Astrocyte (in vitro differentiated cells and primary cell): ENCODE measurements around the gene SDR42E1. TPM values are rescaled to one million over a fixed set of nuclear protein-coding genes. Genes with fewer than 3 reads are reported as not detected.

ENCODE experiments used
- DNase-seq: peaks from one replicate; pipeline ENCODE4 v3.0.0-alpha.2; 2010; ENCODE audit warnings: low read depth
- FAIRE-seq: peaks from 2 replicates; lab custom pipeline; 2011; peaks lifted over from hg19 to GRCh38; lab: Jason Lieb, UNC
- H2AFZ ChIP-seq: 2 replicates; pipeline ENCODE4 v1.6.0; 2012; ENCODE audit warnings: low read depth, low read length, inconsistent platforms
- H3K27ac ChIP-seq: 2 replicates; pipeline ENCODE4 v1.5.1; 2011; ENCODE audit warnings: low read depth, low read length, inconsistent platforms
- H3K27me3 ChIP-seq: 2 replicates; pipeline ENCODE4 v1.6.0; 2011; ENCODE audit warnings: low read length, inconsistent platforms; ENCODE audit not compliant: insufficient read depth
- H3K36me3 ChIP-seq: 2 replicates; pipeline ENCODE4 v1.5.1; 2011; ENCODE audit warnings: low read length, inconsistent platforms; ENCODE audit not compliant: insufficient read depth
- H3K4me1 ChIP-seq: 2 replicates; pipeline ENCODE4 v1.5.1; 2011; ENCODE audit warnings: low read length, inconsistent platforms; ENCODE audit not compliant: insufficient read depth
- H3K4me2 ChIP-seq: 2 replicates; pipeline ENCODE4 v1.6.0; 2012; ENCODE audit warnings: low read length, inconsistent platforms
- H3K4me3 ChIP-seq: 2 replicates; pipeline ENCODE4 v1.5.1; 2011; ENCODE audit warnings: low read depth, mild to moderate bottlenecking, low read length, inconsistent platforms; ENCODE audit not compliant: insufficient read depth
- H3K79me2 ChIP-seq: 2 replicates; pipeline ENCODE4 v1.6.0; 2012; ENCODE audit warnings: mild to moderate bottlenecking, low read length, inconsistent platforms; ENCODE audit not compliant: insufficient read depth
- H3K9ac ChIP-seq: 2 replicates; pipeline ENCODE4 v1.6.0; 2012; ENCODE audit warnings: mild to moderate bottlenecking, low read length, inconsistent platforms
- H3K9me3 ChIP-seq: 2 replicates; pipeline ENCODE4 v1.5.1; 2012; ENCODE audit warnings: low read depth, mild to moderate bottlenecking, low read length, inconsistent platforms; ENCODE audit not compliant: insufficient read depth
- H4K20me1 ChIP-seq: 2 replicates; pipeline ENCODE4 v1.6.0; 2012; ENCODE audit warnings: low read length, inconsistent platforms; ENCODE audit not compliant: insufficient read depth
- H3K27ac Mint-ChIP-seq: one replicate; pipeline ENCODE4 v1.8.0; 2021; ENCODE audit warnings: mild to moderate bottlenecking, mixed read lengths; ENCODE audit not compliant: unreplicated experiment
- H3K27me3 Mint-ChIP-seq: one replicate; pipeline ENCODE4 v1.8.0; 2021; ENCODE audit warnings: low read depth, mixed read lengths; ENCODE audit not compliant: unreplicated experiment
- H3K36me3 Mint-ChIP-seq: one replicate; pipeline ENCODE4 v1.8.0; 2021; ENCODE audit warnings: low read depth, mixed read lengths; ENCODE audit not compliant: unreplicated experiment
- H3K4me1 Mint-ChIP-seq: one replicate; pipeline ENCODE4 v1.8.0; 2021; ENCODE audit warnings: low read depth, mixed read lengths; ENCODE audit not compliant: unreplicated experiment
- H3K4me3 Mint-ChIP-seq: one replicate; pipeline ENCODE4 v1.8.0; 2021; ENCODE audit warnings: mild to moderate bottlenecking, moderate library complexity, mixed read lengths; ENCODE audit not compliant: unreplicated experiment
- H3K9me3 Mint-ChIP-seq: one replicate; pipeline ENCODE4 v1.8.0; 2021; ENCODE audit warnings: mild to moderate bottlenecking, mixed read lengths; ENCODE audit not compliant: unreplicated experiment
- EZH2 ChIP-seq: IDR thresholded peaks from 2 replicates; pipeline ENCODE4 v1.6.1; 2012; ENCODE audit warnings: mild to moderate bottlenecking, low read length, inconsistent platforms; ENCODE audit not compliant: insufficient read depth
- total RNA-seq: library from RNA; stranded (reverse); gene quantifications from 2 replicates; pipeline ENCODE4 v1.2.1, GENCODE V29; 2021
- TF ChIP-seq, protein P1 (sequence below): IDR thresholded peaks from 2 replicates; pipeline ENCODE4 v1.5.1; 2011; ENCODE audit warnings: low read depth, mild to moderate bottlenecking, inconsistent platforms, low read length, moderate library complexity; ENCODE audit not compliant: insufficient read depth

The SDR42E1 gene
- total RNA-seq, 1 donor from 2014 or later: not detected

DNA sequence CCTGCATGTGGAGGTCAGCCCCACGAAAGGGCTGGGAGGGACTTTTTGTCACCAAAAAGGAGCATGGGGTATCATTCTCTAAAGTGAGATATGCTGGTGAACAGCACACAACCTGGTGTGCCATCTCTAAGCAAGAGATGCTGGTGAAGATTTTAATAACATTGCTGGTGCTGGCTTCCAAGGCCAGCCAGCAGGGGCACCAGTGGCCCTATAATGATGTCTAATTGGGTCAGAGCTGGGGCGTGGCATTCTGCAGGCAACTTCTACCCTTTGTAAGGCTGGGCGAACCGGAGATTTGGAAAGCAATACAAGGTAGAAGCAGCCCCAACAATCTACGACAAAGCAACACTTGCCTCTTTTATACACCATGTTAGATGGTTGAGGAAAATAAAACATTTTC lies 16.8 kb downstream of the SDR42E1 start:
- no peak overlapping the region for H3K9ac ChIP-seq
- H3K4me2 ChIP-seq: no peak overlapping the region
- no peak overlapping the region for H3K27ac Mint-ChIP-seq
- DNase-seq: no peak
- H3K4me1 Mint-ChIP-seq: peaks cover 20% of the 10 kb centered on the region
- no peaks in the 10 kb centered on the region for H3K9me3 ChIP-seq
- no peaks in the 10 kb centered on the region for H3K27me3 ChIP-seq
- H3K79me2 ChIP-seq: no peaks in the 10 kb centered on the region
- FAIRE-seq: no peak
- H3K4me3 Mint-ChIP-seq: no peak overlapping the region
- peaks cover 14% of the 10 kb centered on the region for H3K4me1 ChIP-seq
- TF ChIP-seq, protein P1, sequence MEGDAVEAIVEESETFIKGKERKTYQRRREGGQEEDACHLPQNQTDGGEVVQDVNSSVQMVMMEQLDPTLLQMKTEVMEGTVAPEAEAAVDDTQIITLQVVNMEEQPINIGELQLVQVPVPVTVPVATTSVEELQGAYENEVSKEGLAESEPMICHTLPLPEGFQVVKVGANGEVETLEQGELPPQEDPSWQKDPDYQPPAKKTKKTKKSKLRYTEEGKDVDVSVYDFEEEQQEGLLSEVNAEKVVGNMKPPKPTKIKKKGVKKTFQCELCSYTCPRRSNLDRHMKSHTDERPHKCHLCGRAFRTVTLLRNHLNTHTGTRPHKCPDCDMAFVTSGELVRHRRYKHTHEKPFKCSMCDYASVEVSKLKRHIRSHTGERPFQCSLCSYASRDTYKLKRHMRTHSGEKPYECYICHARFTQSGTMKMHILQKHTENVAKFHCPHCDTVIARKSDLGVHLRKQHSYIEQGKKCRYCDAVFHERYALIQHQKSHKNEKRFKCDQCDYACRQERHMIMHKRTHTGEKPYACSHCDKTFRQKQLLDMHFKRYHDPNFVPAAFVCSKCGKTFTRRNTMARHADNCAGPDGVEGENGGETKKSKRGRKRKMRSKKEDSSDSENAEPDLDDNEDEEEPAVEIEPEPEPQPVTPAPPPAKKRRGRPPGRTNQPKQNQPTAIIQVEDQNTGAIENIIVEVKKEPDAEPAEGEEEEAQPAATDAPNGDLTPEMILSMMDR: no peak
- no peak for TF ChIP-seq EZH2
- no peaks in the 10 kb centered on the region for H3K36me3 Mint-ChIP-seq
- H3K4me3 ChIP-seq: no peak overlapping the region
- H3K27ac ChIP-seq: no peak overlapping the region
- no peaks in the 10 kb centered on the region for H3K9me3 Mint-ChIP-seq
- H3K36me3 ChIP-seq: no peaks in the 10 kb centered on the region
- no peaks in the 10 kb centered on the region for H3K27me3 Mint-ChIP-seq
- H2AFZ ChIP-seq: no peak overlapping the region
- H4K20me1 ChIP-seq: no peaks in the 10 kb centered on the region

GRCh38 chr16:81992859-81993258 lies 18.4 kb downstream of the SDR42E1 start:
- no peaks in the 10 kb centered on the region for H3K9me3 ChIP-seq
- no peak for TF ChIP-seq EZH2
- TF ChIP-seq, protein P1: no peak
- peaks cover 18% of the 10 kb centered on the region for H3K4me1 Mint-ChIP-seq
- no peak overlapping the region for H3K4me2 ChIP-seq
- no peak overlapping the region for H3K27ac Mint-ChIP-seq
- DNase-seq (no peak), FAIRE-seq (no peak)
- no peaks in the 10 kb centered on the region for H3K79me2 ChIP-seq
- H3K9me3 Mint-ChIP-seq: no peaks in the 10 kb centered on the region
- no peak overlapping the region for H2AFZ ChIP-seq
- H3K36me3 Mint-ChIP-seq: no peaks in the 10 kb centered on the region
- no peak overlapping the region for H3K4me3 ChIP-seq
- no peak overlapping the region for H3K9ac ChIP-seq
- H3K4me1 ChIP-seq: peaks cover 14% of the 10 kb centered on the region
- H3K27me3 ChIP-seq: no peaks in the 10 kb centered on the region
- no peaks in the 10 kb centered on the region for H4K20me1 ChIP-seq
- H3K27me3 Mint-ChIP-seq: no peaks in the 10 kb centered on the region
- H3K4me3 Mint-ChIP-seq: no peak overlapping the region
- no peak overlapping the region for H3K27ac ChIP-seq
- no peaks in the 10 kb centered on the region for H3K36me3 ChIP-seq

- Histone ChIP-seq H3K36me3 (no peaks in the 10 kb centered on the region), H3K27me3 (no peaks in the 10 kb centered on the region), H3K4me2 (no peak overlapping the region), H3K79me2 (no peaks in the 10 kb centered on the region), H2AFZ (no peak overlapping the region), H3K9ac (no peak overlapping the region), H3K9me3 (no peaks in the 10 kb centered on the region), H3K4me1 (no peaks in the 10 kb centered on the region), H4K20me1 (no peaks in the 10 kb centered on the region), H3K4me3 (no peak overlapping the region), H3K27ac (no peak overlapping the region)
- no peaks in the 10 kb centered on the region for H3K4me1 Mint-ChIP-seq
- FAIRE-seq: no peak
- no peak overlapping the region for H3K4me3 Mint-ChIP-seq
- no peaks in the 10 kb centered on the region for H3K36me3 Mint-ChIP-seq
- no peak for TF ChIP-seq EZH2
- TF ChIP-seq, protein P1: no peak
- no peaks in the 10 kb centered on the region for H3K9me3 Mint-ChIP-seq
- H3K27ac Mint-ChIP-seq: no peak overlapping the region
- peaks cover 6% of the 10 kb centered on the region for H3K27me3 Mint-ChIP-seq
- no peak for DNase-seq
Observed at GRCh38 chr16:81987706-81988105, 23.6 kb downstream of the SDR42E1 start.
